ENCODE data around the gene DENND2D.

- no peak for TF ChIP-seq RAD21 (conservative IDR thresholded peaks at IDR 0.05)
- no peak for TF ChIP-seq EZH2 (IDR thresholded peaks at IDR 0.05; ENCODE audit: borderline replicate concordance, insufficient read depth, low read length, poor library complexity, severe bottlenecking)
- TF ChIP-seq POLR2AphosphoS5 (IDR thresholded peaks at IDR 0.05): no peak
Measured at GRCh38 chr1:111213412-111213811, 13.0 kb upstream of the DENND2D start.

All from neural cell (in vitro differentiated cells).